IPS DF 4.7 (cell line): Measurements from ENCODE around the gene SYNGR1.
A peak's percentile ranks its signal among the peaks of the same experiment; 100 is the strongest.

Source experiments
- DNase-seq: peaks from one replicate; pipeline ENCODE4 v3.0.0-alpha.2; 2013; ENCODE audit warnings: low spot score; ENCODE audit errors: extremely low read depth

The SYNGR1 gene

DNA sequence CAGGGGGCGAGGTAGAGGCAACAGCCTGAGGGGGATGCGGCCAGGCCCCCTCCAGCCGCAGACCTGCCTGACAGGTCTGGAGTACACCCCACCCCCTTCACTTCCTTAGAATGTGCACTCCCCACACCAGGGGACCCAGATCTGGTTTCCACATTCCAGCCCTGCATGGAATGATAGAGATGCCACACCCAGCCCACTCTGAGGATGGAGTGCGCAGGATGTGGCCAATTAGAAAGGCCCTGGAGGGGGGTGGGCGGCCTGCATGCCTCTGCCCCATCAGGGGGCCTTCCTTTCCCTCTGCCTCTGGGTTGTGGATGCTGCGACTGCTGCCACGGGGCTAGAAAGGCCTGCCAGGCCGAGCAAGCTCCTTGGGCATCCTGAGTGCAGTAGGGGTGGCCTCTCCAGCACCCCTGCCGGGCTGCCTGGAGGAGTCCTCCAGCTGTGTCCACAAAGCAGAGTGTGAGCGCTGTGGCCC, 78.8 kb downstream of the SYNGR1 start:
- DNase-seq, result peak; percentile 95

DNA sequence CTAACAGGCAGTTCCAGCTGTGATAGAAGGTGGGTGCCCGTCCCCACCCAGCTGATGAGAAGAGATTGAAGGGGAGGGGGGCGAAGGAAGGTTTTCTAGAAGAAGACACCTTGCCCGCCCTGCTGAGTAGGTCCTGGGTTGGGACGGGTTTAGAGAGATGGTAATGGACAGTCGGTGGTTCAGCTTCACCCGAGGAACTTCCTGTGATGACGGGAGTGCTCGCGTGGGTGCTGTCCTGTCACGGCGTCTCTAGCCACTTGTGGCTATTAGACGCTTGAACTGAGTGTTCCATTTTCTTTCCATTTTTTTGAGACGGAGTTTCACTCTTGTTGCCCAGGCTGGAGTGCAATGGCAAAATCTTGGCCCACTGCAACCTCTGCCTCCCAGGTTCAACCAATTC, 79.4 kb downstream of the SYNGR1 start:
- DNase-seq, result no peak

DNA sequence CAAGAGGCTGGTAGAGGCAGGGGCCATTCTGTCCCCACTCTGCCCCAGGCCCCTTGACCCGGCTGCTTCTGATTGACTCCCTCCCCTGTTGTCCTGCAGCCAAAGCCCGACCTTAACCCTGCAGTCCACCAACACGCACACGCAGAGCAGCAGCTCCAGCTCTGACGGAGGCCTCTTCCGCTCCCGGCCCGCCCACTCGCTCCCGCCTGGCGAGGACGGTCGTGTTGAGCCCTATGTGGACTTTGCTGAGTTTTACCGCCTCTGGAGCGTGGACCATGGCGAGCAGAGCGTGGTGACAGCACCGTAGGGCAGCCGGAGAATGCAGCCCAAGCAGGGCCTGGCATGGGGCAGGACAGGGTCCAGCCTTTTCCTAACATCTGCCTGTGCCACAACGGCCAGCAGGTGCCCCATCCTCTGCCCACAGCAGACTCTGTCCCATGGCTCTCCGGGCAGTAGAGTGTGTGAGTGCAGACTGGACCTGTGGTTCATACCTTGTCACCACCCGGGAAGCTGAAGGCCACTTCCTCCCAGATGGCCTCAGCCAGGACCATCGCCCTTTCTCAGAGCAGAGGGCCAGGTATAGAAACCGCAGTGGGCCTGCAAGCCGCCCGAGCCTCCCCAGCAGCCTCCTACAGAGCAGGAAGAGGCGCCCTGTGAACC, 80.3 kb downstream of the SYNGR1 start:
- no peak for DNase-seq

DNA sequence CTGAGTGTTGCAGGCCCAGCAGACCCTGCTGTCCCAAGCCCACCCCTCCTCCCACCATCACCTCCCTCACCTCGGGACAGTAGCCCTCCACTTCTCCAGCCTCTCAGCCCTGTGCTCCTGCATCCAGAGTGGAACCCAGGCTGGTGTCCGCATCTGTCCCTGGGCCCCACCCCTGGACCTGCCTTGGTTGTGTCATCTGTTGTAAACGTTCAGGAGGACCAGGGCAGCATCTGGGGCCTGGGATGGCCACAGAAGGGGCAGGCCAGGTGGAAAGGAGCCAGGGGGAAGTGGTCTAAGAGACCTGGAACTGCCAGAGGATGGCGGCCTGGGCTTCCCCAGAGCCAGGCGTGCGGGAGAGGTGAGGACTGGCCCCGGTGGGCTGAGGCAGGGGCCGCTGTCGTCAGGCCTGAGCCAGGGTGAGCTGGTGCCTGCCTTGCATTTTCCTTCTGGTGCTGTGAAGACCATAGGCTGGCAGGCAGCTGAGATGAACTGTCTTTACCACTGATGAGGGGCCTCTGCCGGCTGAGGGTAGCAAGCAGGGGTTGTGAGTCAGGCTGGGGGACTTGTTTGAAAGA, 80.9 kb downstream of the SYNGR1 start:
- DNase-seq, result no peak

DNA sequence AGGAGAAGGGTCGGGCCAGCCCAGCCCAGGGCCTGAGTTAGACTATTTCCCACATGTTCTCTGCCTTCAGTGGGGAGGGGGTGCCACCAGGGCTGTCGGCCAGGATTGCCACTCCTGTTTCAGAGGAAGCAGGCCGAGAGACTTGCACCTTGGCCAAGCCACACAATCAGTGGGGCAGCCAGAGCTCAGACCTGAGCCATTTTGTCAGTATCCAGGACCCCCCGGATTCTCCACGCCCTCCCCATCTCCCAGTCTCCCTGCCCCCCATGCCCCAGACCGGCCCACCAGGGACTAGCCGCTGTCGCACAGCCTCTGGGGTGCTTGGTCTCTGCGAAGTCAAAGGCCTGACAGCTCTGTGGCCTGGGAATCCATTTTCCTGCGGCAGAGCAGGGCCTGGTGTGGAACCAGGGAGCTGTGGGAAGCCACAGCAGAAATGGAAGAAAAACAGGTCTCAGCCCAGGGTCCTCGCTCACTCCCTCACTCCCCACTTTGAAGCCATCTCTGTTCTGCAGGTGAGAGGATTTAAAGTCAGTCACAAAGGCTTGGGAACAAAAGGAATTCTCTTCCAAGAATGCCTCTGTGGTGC, 81.5 kb downstream of the SYNGR1 start:
- no peak for DNase-seq

DNA sequence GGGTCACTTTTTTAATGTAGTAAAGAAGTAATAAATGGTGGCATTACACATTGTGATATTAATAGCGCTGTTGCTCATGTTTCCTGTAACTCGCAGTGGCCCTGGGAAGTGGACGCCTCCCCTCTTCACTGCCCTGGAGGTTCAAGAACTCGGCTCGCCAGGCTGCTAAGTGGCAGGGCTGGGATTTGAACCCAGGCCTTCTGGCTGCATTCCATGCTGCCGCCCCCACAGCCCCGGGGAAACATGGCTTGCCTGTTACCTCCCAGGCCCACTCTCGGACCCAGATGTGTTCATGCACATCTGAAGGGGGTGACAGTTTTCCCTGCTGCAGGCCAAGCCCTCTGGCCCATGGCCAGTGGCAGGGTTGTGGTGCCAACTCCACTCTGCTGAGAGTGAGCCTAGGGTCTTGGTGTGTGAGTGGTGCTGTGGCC, 82.0 kb downstream of the SYNGR1 start:
- DNase-seq, result no peak

DNA sequence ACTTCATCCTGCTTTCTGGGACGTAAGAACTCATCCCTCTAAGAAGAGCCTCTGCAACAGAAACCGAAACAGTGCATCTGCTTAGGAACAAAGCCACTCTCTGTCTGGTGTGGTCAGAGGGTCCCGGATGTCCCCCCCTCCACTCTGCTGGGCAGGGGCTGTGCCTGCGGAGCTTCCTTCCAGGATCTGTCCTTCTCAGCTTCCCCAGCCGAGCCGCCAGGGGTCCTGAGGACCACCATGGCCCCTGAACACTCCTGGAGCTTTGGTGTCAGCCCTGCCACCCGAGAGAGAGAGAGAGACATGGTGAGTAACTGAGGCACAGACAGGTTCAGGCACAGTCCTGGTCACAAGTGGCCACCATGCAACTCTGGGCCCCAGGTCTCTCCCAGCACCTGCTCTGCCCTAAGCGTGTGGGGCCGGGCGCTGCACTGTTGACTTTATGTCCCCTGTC, 82.6 kb downstream of the SYNGR1 start:
- no peak for DNase-seq

DNA sequence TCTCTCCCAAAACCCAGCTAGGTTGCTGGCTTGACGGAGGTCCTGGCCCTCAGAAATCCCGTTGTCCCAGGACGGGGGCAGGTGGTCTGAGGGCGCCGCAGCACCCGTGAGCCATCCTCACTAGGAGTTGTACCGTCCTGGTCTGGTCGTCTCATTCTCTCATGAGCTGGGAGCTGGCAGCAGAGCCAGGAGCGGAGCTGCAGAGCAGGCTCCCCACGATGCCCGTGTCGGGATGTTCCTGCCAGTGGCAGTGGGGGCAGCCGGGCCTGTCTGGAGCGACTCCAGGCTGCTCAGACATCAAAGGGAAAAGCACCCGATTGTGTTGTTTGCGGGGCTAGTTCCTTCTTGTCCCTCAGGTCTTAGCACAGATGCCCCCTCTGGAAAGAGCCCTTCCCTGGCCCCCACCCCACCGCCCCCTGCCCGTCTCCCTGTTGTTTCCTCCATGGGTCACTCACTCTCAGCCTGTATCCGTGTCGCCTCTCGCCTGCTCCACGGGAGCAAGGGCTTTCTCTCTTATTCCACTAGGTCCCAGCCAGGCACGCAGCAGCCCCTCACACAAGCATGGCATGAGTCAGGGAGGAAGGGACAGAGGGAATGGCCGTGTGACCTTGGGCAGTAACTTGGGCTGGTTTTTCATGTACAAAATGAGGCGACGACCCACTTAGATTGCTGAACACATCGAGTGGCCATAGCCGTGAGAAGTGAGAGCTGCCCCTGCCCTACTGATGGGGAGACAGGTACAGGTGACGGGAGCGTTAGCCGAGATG, 83.9 kb downstream of the SYNGR1 start:
- no peak for DNase-seq

DNA sequence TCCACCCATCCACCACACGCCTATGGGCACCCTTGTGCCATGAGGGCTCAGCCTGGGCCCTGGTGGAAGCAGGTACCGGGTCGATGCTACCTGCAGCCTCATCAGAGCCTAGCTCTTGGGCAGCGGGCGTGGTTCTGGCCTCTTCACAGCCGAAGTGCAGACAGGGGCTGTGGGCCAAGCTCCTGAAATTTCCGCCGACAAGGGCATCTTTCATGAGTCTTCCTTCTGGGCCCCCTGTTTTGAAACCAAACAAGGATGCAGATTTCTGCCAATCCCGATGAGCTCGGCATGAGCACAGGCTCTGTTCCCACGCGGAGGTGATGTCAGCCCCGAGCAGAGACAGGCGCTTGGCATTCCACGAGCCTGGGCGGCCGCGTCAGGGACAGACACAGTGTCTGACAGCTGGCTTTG, 84.5 kb downstream of the SYNGR1 start:
- no peak for DNase-seq

DNA sequence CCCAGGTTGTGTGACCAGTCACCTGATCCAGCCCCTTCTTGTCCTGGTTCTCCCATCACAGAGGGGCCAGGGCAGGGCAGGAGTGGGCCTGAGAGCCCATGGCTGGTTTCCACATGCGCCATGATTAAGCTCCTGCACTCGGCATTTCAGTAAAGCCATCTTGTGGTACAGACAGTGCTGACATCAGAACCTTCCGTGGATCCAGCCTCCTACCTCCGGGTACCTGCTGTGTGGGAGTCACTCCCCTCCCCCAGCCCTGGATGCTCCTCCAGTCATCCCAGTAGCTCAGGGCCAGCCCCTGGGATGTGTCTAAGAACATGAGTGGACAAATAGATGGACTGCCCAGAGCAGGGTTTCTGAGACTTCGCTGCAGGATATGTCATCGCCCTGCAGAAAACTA, 84.9 kb downstream of the SYNGR1 start:
- no peak for DNase-seq
